ENCODE measurements around the gene STX5.

The STX5 gene

GRCh38 chr11:62801071-62801470 is 30.8 kb downstream of the STX5 start:
- no peak overlapping the region for H3K4me2 ChIP-seq (ENCODE audit: low read length)
- H3K27me3 ChIP-seq (ENCODE audit: control insufficient read depth, insufficient read depth, low read length) = no peaks in the 10 kb centered on the region
- TF ChIP-seq, protein P1, sequence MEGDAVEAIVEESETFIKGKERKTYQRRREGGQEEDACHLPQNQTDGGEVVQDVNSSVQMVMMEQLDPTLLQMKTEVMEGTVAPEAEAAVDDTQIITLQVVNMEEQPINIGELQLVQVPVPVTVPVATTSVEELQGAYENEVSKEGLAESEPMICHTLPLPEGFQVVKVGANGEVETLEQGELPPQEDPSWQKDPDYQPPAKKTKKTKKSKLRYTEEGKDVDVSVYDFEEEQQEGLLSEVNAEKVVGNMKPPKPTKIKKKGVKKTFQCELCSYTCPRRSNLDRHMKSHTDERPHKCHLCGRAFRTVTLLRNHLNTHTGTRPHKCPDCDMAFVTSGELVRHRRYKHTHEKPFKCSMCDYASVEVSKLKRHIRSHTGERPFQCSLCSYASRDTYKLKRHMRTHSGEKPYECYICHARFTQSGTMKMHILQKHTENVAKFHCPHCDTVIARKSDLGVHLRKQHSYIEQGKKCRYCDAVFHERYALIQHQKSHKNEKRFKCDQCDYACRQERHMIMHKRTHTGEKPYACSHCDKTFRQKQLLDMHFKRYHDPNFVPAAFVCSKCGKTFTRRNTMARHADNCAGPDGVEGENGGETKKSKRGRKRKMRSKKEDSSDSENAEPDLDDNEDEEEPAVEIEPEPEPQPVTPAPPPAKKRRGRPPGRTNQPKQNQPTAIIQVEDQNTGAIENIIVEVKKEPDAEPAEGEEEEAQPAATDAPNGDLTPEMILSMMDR (IDR thresholded peaks at IDR 0.05) = no peak
- H2AFZ ChIP-seq = no peak overlapping the region
- H3K27ac ChIP-seq = no peak overlapping the region
- no peaks in the 10 kb centered on the region for H3K36me3 ChIP-seq (ENCODE audit: control insufficient read depth, insufficient read depth, low read length)
- no peaks in the 10 kb centered on the region for H3K9me3 ChIP-seq (ENCODE audit: control insufficient read depth, low read length)
- H3K4me1 ChIP-seq = no peaks in the 10 kb centered on the region
- no peak overlapping the region for H3K4me3 ChIP-seq (ENCODE audit: low read depth, low read length)
- H3K9ac ChIP-seq = no peak overlapping the region
- peaks cover 3% of the 10 kb centered on the region for H3K79me2 ChIP-seq

DNA sequence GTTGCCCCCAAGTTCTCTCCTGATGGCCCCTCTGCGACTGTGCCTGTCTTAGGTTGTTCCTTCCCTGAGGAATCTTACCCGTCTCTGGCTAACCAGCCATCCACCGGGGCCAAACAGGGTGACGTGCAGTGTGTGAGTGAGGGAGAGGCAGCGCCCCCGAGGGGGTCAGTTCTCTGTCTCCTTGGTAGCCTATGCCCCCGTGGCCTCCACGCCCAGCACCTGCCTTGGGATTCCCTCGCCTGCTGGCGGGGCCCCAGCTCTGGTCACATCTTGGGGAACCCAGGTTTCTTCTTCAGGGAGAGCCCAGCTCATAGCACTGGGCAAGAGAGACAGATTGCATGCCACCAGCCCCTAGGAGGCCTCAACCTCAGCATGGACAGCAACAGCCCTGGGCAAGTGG is 32.4 kb downstream of the STX5 start:
- Histone ChIP-seq H3K4me1 (no peaks in the 10 kb centered on the region), H3K9me3 (ENCODE audit: control insufficient read depth, low read length) (no peaks in the 10 kb centered on the region), H3K36me3 (ENCODE audit: control insufficient read depth, insufficient read depth, low read length) (no peaks in the 10 kb centered on the region), H3K79me2 (peaks cover 3% of the 10 kb centered on the region), H3K4me2 (ENCODE audit: low read length) (no peak overlapping the region), H3K9ac (no peak overlapping the region), H3K27me3 (ENCODE audit: control insufficient read depth, insufficient read depth, low read length) (no peaks in the 10 kb centered on the region), H2AFZ (no peak overlapping the region), H3K27ac (no peak overlapping the region), H3K4me3 (ENCODE audit: low read depth, low read length) (no peak overlapping the region)
- TF ChIP-seq, protein P1 (IDR thresholded peaks at IDR 0.05) = no peak

DNA sequence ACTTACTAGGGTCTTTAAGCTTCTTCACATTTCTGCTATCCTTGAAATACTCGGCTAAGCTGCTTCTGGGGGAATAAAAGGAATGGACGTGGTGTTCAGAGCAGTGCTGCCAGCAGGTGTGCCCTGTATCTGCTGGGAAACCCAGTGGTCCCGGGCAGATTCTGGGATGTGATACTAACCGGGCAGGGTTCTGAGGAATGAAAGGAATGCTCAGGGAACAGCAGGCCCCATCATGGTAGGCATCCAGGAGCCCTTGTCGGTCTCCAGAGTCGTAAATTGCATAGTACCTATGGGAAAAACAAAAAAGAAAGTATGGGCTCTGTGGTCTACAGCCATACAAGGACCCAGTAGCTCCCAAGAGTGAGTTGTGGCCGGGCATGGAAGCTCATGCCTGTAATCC is 35.6 kb downstream of the STX5 start:
- peaks cover 2% of the 10 kb centered on the region for H3K79me2 ChIP-seq
- no peaks in the 10 kb centered on the region for H3K36me3 ChIP-seq (ENCODE audit: control insufficient read depth, insufficient read depth, low read length)
- no peak overlapping the region for H3K27ac ChIP-seq
- H3K4me3 ChIP-seq (ENCODE audit: low read depth, low read length) = no peak overlapping the region
- H3K9ac ChIP-seq = no peak overlapping the region
- H3K9me3 ChIP-seq (ENCODE audit: control insufficient read depth, low read length) = no peaks in the 10 kb centered on the region
- no peaks in the 10 kb centered on the region for H3K27me3 ChIP-seq (ENCODE audit: control insufficient read depth, insufficient read depth, low read length)
- H3K4me1 ChIP-seq = peaks cover 2% of the 10 kb centered on the region
- no peak overlapping the region for H2AFZ ChIP-seq
- TF ChIP-seq, protein P1 (IDR thresholded peaks at IDR 0.05) = no peak
- H3K4me2 ChIP-seq (ENCODE audit: low read length) = no peak overlapping the region

DNA sequence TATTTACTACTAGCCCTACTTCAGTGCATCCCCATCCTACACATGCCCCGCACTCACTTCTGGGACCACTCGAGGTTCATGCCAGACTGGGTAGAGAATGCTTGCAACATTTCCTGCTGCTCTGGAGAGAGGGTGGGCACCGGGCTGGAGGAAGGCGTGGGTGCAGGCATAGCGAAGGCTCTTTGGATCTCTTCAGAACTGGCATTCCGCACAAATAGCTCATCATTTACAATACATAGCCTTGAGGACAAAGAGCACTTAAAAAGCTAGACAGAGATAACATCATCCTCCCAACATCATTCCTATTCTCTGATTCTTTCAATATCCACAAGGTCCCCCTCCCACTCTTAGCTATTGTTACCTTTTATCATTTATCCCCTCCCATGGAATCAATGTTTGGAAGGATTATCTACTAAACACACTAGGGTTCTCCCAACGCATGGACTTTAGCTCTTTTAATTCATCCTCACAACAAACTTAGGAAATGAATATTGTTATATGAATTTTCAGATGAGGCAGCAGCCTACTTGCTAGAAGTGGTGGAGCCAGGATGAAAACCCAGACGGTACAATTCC is 37.6 kb downstream of the STX5 start:
- TF ChIP-seq, protein P1 (IDR thresholded peaks at IDR 0.05) = no peak
- Histone ChIP-seq H3K27me3 (ENCODE audit: control insufficient read depth, insufficient read depth, low read length) (no peaks in the 10 kb centered on the region), H3K79me2 (peaks cover 2% of the 10 kb centered on the region), H3K4me1 (peaks cover 2% of the 10 kb centered on the region), H3K4me2 (ENCODE audit: low read length) (no peak overlapping the region), H2AFZ (no peak overlapping the region), H3K9me3 (ENCODE audit: control insufficient read depth, low read length) (no peaks in the 10 kb centered on the region), H3K36me3 (ENCODE audit: control insufficient read depth, insufficient read depth, low read length) (no peaks in the 10 kb centered on the region), H3K27ac (no peak overlapping the region), H3K9ac (no peak overlapping the region), H3K4me3 (ENCODE audit: low read depth, low read length) (no peak overlapping the region)

DNA sequence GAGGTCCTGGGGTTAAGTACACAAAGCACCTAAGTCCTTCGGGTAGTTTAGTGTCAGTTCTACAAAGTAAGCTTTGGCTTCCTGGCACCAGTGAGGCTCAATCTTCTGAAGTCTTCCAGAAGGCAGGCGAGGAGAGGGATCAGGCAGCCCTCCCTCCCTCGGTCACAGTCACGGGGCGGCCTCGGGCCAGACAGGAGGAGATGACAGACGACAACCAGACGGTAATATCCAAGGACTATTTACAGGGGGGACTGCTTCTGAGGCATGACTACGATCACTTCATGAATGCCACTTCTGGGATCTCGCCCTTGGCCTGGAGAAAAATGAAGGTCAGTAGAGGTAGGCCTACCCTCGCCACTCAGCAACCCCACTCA is 39.7 kb downstream of the STX5 start:
- Histone ChIP-seq H3K9ac (no peak overlapping the region), H3K4me1 (peaks cover 2% of the 10 kb centered on the region), H3K79me2 (peaks cover 2% of the 10 kb centered on the region), H3K9me3 (ENCODE audit: control insufficient read depth, low read length) (no peaks in the 10 kb centered on the region), H3K27ac (peak overlapping the region; percentile 26), H3K4me3 (ENCODE audit: low read depth, low read length) (peak overlapping the region; percentile 74), H3K4me2 (ENCODE audit: low read length) (peak overlapping the region; percentile 75), H2AFZ (peak overlapping the region; percentile 77), H3K27me3 (ENCODE audit: control insufficient read depth, insufficient read depth, low read length) (no peaks in the 10 kb centered on the region), H3K36me3 (ENCODE audit: control insufficient read depth, insufficient read depth, low read length) (no peaks in the 10 kb centered on the region)
- TF ChIP-seq, protein P1 (IDR thresholded peaks at IDR 0.05) = no peak
